SU-DHL-6 (cell line): ENCODE results near the gene FAM20C.
"Not testable (repeated sequence)": the region's sequence is repeated elsewhere in the genome, so short reads cannot be mapped to it uniquely, and the experiment has no call there.

Experiments
- H2AFZ ChIP-seq: fragments of 200-600 bp; sonication (generic); 2 replicates; pipeline ENCODE4 v1.6.1; 2014; ENCODE audit warnings: low read depth, mild to moderate bottlenecking, moderate library complexity, mixed read lengths, antibody characterized with exemption, low read length; ENCODE audit not compliant: severe bottlenecking
- H3F3A ChIP-seq: fragments of 200-600 bp; shearing (Covaris generic); 2 replicates; pipeline ENCODE4 v1.6.0; 2016; ENCODE audit warnings: antibody characterized with exemption, mild to moderate bottlenecking; ENCODE audit not compliant: insufficient read depth
- H3K27ac ChIP-seq: fragments of 200-600 bp; sonication (generic); 2 replicates; pipeline ENCODE4 v1.5.1; 2016; ENCODE audit warnings: low read depth, mild to moderate bottlenecking, low read length, moderate library complexity, mixed read lengths
- H3K27me3 ChIP-seq: fragments of 200-600 bp; sonication (generic), shearing (Covaris generic); 2 replicates; pipeline ENCODE4 v1.6.0; 2014; ENCODE audit warnings: mild to moderate bottlenecking, low read length
- H3K36me3 ChIP-seq: fragments of 200-600 bp; sonication (generic); 2 replicates; pipeline ENCODE4 v1.6.1; 2014; ENCODE audit warnings: mild to moderate bottlenecking, low read length, mixed read lengths
- H3K4me2 ChIP-seq: fragments of 300-600, 200-600 bp; shearing (Covaris generic), sonication (generic); 2 replicates; pipeline ENCODE4 v1.6.0; 2014; ENCODE audit warnings: low read length, low read depth, mild to moderate bottlenecking; ENCODE audit not compliant: poor library complexity, severe bottlenecking
- H3K4me3 ChIP-seq: fragments of 200-600 bp; sonication (generic); 2 replicates; pipeline ENCODE4 v1.5.1; 2014; ENCODE audit warnings: antibody characterized with exemption, low read length, mild to moderate bottlenecking, mixed read lengths; ENCODE audit not compliant: insufficient read depth, poor library complexity, severe bottlenecking
- H3K79me2 ChIP-seq: fragments of 200-600 bp; sonication (generic); 2 replicates; pipeline ENCODE4 v1.6.1; 2014; ENCODE audit warnings: mild to moderate bottlenecking, low read length, moderate library complexity; ENCODE audit not compliant: insufficient read depth
- H3K9ac ChIP-seq: fragments of 200-600 bp; sonication (generic); 2 replicates; pipeline ENCODE4 v1.7.0; 2014; ENCODE audit warnings: mild to moderate bottlenecking, low read length
- H3K9me2 ChIP-seq: fragments of 200-600 bp; sonication (generic); replicated peaks from 2 replicates; pipeline ENCODE4 v1.6.1; 2014; ENCODE audit warnings: low read length; ENCODE audit not compliant: insufficient read depth
- H3K9me3 ChIP-seq: fragments of 200-600 bp; sonication (generic); 2 replicates; pipeline ENCODE4 v1.6.1; 2014; ENCODE audit warnings: low read length, mixed read lengths; ENCODE audit not compliant: insufficient read depth
- H4K20me1 ChIP-seq: fragments of 200-600 bp; sonication (generic); 2 replicates; pipeline ENCODE4 v1.6.1; 2014; ENCODE audit warnings: low read depth, mild to moderate bottlenecking, antibody characterized with exemption, low read length, moderate library complexity, mixed read lengths
- EZH2phosphoT487 ChIP-seq: fragments of 200-600 bp; sonication (generic), shearing (Covaris generic); conservative IDR thresholded peaks from 2 replicates; pipeline ENCODE4 v1.6.1; 2018; ENCODE audit warnings: mild to moderate bottlenecking, antibody characterized with exemption, low read length, moderate library complexity, mixed read lengths
- TF ChIP-seq, protein P1 (sequence below): fragments of 200-600 bp; sonication (generic); IDR thresholded peaks from one replicate; pipeline ENCODE4 v1.5.1; 2017; ENCODE audit warnings: antibody characterized with exemption, mild to moderate bottlenecking, low read length, moderate library complexity; ENCODE audit not compliant: insufficient read depth, poor library complexity, severe bottlenecking

Gene FAM20C

DNA sequence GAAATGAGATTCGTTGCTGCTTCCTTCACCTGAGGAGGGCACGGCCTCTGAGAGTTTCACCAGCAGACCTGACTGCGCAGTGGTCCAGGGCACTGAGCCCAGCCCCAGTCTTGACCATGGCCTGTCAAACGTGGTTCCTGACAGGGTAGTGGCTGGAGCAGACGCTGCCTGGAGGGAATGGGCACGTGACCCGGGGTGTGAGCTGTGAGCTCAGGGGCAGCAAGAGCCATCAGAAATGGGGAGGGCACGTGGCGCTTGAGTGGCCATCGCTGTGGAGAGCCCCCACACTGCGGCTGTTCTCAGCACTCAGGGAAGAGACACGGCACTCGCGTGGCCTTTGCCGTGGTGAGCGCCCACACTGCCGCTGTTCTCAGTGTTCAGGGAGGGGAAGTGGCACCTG lies 12.0 kb downstream of the FAM20C start:
- Histone ChIP-seq H3K9me3 (no peaks in the 10 kb centered on the region), H3K4me3 (no peak overlapping the region), H3K79me2 (no peaks in the 10 kb centered on the region), H3K4me2 (no peak overlapping the region), H3K36me3 (no peaks in the 10 kb centered on the region), H3K9me2 (no peaks in the 10 kb centered on the region), H4K20me1 (no peaks in the 10 kb centered on the region), H3K9ac (no peak overlapping the region), H3K27ac (no peak overlapping the region), H3K27me3 (no peaks in the 10 kb centered on the region), H2AFZ (no peak overlapping the region), H3F3A (no peaks in the 10 kb centered on the region)
- TF ChIP-seq, protein P1, sequence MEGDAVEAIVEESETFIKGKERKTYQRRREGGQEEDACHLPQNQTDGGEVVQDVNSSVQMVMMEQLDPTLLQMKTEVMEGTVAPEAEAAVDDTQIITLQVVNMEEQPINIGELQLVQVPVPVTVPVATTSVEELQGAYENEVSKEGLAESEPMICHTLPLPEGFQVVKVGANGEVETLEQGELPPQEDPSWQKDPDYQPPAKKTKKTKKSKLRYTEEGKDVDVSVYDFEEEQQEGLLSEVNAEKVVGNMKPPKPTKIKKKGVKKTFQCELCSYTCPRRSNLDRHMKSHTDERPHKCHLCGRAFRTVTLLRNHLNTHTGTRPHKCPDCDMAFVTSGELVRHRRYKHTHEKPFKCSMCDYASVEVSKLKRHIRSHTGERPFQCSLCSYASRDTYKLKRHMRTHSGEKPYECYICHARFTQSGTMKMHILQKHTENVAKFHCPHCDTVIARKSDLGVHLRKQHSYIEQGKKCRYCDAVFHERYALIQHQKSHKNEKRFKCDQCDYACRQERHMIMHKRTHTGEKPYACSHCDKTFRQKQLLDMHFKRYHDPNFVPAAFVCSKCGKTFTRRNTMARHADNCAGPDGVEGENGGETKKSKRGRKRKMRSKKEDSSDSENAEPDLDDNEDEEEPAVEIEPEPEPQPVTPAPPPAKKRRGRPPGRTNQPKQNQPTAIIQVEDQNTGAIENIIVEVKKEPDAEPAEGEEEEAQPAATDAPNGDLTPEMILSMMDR = no peak
- no peak for TF ChIP-seq EZH2phosphoT487

- no peaks in the 10 kb centered on the region for H3K36me3 ChIP-seq
- H2AFZ ChIP-seq = no peak overlapping the region
- TF ChIP-seq EZH2phosphoT487 = no peak
- TF ChIP-seq, protein P1 = no peak
These were observed 13.0 kb downstream of the FAM20C start for GRCh38 chr7:205115-206010.

DNA sequence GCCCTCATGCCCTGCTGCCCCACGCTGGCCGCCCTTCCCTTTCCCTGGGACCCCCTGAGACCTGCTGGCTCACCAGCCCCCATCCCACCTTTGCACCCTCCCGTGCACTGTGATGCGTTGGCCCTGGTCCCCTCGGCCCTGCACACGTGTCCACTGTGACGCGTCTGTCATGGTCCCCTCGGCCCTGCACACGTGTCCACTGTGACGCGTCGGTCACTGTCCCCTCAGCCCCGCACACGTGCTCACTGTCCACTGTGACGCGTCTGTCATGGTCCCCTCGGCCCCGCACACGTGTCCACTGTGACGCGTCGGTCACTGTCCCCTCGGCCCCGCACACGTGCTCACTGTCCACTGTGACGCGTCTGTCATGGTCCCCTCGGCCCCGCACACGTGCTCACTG lies 14.0 kb downstream of the FAM20C start:
- not testable (repeated sequence) for H4K20me1 ChIP-seq, H3K9me2 ChIP-seq, H2AFZ ChIP-seq, H3K9me3 ChIP-seq, H3F3A ChIP-seq, H3K9ac ChIP-seq, H3K4me2 ChIP-seq, H3K27me3 ChIP-seq, H3K79me2 ChIP-seq, H3K27ac ChIP-seq, H3K4me3 ChIP-seq, H3K36me3 ChIP-seq

More at GRCh38 chr7:205115-206010, 13.0 kb downstream of the FAM20C start:
- Histone ChIP-seq H3K9me2 (no peaks in the 10 kb centered on the region), H3K9ac (no peak overlapping the region), H3K79me2 (no peaks in the 10 kb centered on the region), H3K9me3 (no peaks in the 10 kb centered on the region), H3K4me2 (no peak overlapping the region), H3F3A (no peaks in the 10 kb centered on the region), H3K4me3 (no peak overlapping the region), H3K27me3 (no peaks in the 10 kb centered on the region), H4K20me1 (no peaks in the 10 kb centered on the region), H3K27ac (no peak overlapping the region)

DNA sequence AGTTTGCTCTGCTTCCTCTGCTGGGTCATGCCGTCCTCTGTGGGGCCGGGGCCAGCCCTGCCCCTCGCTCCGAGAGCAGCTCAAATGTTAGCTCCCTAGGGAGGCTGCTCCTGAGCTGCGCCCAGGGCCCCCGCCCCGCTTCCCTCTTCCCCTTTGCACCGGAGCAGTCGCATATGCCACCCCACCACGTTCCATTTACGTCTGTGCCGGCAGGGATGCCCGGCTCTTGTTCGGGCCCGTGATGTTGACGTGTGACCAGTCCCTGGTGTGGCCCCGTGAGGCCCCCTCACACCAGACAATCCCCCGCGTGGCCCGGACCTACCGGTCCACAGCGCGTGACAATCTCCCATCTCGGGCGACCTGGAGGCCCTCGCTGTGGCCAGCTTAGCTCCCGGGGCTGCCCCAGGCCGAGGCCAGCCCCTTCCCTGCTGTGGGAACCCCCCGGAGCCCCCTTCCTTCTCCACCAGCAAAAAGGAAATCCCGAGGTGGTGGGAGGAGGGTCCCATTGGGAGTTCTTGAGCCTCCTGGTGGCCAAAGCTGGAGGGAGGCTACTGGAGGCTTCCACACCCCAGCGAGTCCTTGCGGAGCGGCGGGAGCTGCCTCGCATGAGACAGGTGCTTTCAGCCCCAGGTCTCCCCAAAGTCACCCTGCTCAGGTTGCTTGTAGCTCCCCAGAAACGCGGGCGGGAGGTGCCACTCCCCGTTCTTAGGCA lies 15.2 kb downstream of the FAM20C start:
- TF ChIP-seq EZH2phosphoT487 = no peak
- TF ChIP-seq, protein P1 = no peak
- H3K9me3 ChIP-seq = no peaks in the 10 kb centered on the region
- H3K27ac ChIP-seq = no peak overlapping the region
- H3K4me2 ChIP-seq = no peak overlapping the region
- no peaks in the 10 kb centered on the region for H3K36me3 ChIP-seq
- H3K27me3 ChIP-seq = no peaks in the 10 kb centered on the region
- no peak overlapping the region for H3K9ac ChIP-seq
- no peak overlapping the region for H2AFZ ChIP-seq
- no peaks in the 10 kb centered on the region for H3F3A ChIP-seq
- H3K79me2 ChIP-seq = no peaks in the 10 kb centered on the region
- no peaks in the 10 kb centered on the region for H3K9me2 ChIP-seq
- no peaks in the 10 kb centered on the region for H4K20me1 ChIP-seq
- no peak overlapping the region for H3K4me3 ChIP-seq
